ENCODE data around the gene SSR2.

The SSR2 gene

DNA sequence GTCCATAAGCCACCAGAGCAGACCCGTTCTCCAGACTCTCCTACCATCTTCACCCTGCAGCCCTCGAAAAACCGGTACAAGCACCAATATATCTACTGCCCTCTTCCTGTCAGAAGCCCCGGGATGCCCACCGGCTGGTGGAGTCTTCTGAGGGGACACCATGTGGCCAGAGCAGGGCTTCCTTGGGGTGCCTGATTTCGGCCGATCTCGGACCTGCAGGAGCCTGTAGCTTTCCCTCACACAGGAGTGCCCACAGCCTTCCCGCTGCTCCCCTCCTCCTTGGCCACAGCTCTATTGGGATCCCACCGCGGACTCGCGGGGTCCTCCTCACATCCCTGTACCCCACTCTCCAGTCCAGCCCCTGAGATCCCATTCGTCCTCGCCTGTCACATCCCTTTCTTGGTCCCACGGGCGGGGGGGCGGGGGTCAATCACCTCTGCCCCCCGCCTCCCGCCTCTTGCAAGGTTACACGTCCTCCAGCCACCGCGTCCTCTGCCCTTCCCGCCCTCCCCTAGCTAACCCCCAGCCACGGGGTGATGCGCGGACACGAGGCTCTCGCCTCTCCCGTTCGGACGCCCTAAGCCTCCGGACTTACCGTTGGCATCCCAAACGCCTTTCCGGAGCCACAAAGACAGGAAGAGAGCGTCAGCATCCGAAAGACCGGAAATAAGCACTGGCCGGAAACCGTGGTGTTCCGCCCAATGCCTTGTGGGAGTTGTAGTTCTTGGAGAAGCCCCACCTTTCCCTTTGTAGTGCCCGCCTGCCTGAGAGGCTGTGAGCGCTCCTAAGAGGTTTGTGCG is at the start of gene SSR2:
Gene SSR2 (minus strand): TSS at position 659 of the 800 bp plus-strand sequence. CDS start 784 bp downstream, outside the sequence.
- DNase-seq = peak; percentile 86

DNA sequence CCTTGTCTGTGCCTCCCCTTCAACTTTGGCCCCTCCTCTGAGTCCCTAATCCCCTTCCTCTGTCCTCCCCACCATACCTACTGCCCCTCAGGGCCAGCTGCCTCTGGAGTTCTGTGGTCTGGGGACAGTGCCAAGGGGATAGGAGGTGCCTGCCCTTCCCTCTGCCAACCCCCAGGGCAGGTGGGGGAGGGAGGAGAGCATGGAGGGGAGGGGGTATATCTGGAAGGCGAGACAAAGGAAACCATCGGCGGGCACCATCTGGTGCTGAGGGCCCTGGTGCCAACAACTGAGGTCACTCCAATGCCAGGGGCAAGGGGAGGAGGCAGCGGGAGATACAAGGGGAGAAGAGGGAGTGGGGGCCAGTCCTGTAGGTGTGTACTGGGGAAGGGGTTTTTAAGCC is 49.8 kb upstream of the SSR2 start:
- DNase-seq = no peak

DNA sequence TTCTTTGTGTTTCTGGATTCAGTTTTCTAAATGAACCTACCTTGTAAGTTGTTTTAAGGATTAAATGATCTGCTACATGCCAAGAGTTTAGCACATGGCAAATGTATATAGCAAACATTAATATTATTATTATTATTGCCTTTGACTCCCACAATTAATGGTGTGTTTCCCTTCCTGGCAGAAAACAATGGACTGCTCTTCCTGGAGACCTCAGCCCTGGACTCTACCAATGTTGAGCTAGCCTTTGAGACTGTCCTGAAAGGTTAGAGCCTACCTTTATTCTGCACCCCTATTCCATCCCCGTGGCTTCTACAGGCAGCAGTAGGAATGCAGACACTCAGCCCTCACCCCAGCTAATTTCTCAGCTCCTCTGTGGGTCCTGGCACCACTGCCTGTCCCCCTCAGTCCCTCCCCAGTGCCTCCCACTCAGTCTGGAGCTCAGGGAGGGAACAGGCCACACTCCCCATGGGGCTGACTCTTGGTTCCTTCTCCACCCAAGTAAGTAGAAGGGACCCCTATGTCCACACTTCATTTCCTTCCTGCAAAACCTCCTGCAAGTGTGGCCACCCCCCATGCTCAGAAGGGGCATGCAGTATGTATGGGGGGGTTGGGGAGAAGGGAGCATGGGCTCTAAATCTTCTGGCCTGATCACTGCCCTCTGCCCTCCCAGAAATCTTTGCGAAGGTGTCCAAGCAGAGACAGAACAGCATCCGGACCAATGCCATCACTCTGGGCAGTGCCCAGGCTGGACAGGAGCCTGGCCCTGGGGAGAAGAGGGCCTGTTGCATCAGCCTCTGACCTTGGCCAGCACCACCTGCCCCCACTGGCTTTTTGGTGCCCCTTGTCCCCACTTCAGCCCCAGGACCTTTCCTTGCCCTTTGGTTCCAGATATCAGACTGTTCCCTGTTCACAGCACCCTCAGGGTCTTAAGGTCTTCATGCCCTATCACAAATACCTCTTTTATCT is 49.0 kb upstream of the SSR2 start:
- no peak for DNase-seq

DNA sequence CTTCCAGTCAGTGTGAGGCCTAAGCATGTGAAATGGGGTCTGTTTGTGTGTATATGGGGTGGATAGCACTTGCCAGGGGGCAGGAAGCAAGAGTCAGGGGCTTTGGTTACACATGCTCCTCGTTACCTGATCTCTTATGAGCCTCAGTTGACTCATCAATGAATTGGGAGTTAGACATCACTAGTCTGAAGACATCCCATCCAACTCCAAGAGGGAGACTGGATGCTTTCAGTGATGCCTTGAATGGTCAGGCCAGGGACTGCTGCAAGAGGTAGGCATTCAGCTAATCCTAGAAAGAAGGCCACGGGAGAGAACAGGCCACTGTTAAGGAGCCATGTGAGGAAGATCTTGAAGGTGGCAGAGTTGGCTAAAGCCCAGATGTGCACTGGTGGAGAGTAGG is 46.5 kb upstream of the SSR2 start:
- no peak for DNase-seq

DNA sequence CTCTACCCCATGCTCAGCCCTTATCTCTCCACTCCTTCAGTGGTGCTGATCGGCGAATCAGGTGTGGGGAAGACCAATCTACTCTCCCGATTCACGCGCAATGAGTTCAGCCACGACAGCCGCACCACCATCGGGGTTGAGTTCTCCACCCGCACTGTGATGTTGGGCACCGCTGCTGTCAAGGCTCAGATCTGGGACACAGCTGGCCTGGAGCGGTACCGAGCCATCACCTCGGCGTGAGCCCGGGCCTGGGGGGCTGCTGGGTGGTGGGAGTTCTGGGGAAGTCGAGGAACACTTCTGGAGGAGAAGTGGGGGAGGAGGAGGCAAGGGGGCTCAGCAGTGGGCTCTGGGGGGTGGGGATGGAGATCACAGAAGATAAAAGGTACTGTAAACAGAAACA is 45.1 kb upstream of the SSR2 start:
- no peak for DNase-seq

DNA sequence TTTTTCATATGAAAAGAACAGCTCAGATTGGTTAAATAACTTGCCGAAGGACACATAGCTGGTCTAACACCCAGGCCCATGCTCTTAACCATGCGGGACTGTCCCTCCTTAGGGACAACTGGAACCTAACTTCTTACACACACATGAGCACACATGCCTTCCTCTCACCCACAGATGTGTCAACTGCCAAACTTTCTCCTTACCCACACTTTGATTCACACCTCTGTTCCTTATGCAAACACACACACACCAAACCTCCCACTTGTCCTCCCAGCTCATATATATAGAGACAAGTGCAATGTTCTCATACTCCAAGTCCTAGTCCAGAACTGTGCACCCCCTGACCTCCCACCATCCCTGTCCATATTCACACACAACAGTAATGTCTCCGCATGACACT is 44.5 kb upstream of the SSR2 start:
- DNase-seq = no peak

DNA sequence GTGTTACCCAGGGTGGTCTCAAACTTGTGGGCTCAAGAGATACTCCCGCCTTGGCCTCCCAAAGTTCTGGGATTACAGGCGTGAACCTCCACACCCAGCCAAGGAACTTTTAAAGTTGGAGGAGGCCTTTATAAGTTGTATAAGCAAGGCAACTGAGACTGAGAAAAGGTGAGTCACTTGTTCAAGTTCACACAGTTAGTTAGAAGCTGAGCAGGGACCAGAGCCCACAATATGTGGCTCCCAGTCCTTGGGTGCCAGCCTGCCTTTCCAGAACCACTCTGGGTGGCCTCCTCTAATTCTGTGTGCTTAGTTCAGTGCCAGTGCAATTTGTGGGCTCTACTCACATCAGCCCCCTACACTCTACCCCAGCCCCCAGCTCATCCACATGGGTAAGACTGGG is 43.9 kb upstream of the SSR2 start:
- DNase-seq = no peak

DNA sequence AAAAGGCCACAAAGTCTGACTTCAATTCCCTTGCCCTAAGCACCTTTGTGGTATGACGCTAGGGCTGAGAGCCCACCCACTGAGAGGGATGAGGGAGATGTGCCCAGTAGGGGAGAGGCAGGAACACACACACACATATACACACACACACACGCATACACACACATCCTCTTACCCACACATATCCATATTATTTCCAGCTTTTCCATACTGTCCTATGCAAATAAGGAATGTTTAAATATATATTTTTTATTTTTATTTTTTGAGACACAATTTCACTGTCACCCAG is 43.2 kb upstream of the SSR2 start:
- DNase-seq = no peak

DNA sequence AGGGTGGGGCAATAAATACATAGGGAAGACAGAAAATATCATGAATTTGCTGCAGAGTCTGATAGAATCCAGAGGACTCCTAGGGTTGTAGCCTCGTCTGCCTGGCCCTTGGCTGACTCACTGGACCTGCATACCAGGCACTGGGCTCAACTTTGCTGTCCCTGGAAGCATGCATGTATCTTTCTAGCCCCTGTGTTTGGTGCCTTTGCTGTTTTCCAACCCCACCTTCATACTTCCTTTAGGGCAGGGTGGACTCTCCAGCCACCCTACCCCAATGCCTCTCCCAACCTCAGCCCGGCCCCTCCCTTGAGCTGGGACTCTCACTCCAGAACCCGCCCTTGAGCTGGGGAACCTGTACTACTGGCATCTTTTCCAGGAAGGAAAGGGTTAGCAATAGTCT is 41.4 kb upstream of the SSR2 start:
- DNase-seq = no peak

DNA sequence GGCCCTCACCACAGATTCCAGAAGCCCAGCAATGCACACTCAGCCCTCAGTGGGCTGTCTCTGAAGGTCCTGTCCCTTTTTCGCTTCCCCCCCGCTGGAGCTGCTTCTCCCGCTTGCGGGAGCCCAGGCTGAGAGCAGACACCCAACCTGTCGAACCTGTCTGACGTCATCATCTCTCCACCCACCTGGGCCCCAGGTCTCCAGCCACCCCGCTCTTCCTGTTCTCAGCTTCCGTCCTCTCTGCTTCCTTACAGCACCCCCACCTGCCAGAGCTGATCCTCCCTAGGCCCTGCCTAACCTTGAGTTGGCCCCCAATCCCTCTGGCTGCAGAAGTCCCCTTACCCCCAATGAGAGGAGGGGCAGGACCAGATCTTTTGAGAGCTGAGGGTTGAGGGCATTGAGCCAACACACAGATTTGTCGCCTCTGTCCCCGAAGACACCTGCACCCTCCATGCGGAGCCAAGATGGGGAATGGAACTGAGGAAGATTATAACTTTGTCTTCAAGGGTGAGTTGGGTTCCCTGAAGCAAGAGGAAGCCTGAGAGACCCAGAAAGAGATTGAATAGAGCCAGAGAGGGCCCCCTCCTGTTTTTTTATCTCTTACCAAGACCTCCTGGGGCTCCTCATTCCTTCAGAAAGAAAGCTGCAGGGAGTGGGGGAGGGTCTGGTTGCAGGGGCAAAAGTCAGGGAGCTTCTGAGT is 40.3 kb upstream of the SSR2 start, which contains the start of gene RAB25:
Gene RAB25 (plus strand): TSS at position 224 of the 700 bp plus-strand sequence. CDS start 241 bp downstream, at position 465.
- no peak for DNase-seq

DNA sequence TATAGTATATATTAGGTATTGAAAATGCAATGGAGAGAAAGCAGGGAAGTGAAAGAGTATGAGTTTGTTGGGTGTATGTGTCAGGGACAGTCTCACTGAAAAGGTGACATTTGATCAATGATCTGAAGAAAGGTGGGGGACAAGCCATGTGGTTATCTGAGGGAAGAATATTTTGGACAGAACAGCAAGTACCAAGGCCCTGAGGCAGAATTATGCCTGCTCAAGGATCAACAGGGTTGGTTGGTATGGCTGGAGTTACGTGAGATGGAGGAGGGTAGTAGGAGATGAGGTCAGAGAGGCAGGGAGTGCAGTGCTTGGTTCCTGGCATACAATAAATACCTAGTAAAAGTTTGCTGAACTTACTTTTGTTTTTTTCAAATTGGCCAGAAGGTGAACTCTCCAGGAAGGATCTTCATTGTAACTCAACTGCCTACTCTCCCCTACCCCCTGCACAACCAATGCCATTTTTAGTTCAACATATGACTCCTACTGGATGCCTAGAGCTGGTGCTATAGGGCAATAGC is 35.6 kb upstream of the SSR2 start:
- DNase-seq = no peak

DNA sequence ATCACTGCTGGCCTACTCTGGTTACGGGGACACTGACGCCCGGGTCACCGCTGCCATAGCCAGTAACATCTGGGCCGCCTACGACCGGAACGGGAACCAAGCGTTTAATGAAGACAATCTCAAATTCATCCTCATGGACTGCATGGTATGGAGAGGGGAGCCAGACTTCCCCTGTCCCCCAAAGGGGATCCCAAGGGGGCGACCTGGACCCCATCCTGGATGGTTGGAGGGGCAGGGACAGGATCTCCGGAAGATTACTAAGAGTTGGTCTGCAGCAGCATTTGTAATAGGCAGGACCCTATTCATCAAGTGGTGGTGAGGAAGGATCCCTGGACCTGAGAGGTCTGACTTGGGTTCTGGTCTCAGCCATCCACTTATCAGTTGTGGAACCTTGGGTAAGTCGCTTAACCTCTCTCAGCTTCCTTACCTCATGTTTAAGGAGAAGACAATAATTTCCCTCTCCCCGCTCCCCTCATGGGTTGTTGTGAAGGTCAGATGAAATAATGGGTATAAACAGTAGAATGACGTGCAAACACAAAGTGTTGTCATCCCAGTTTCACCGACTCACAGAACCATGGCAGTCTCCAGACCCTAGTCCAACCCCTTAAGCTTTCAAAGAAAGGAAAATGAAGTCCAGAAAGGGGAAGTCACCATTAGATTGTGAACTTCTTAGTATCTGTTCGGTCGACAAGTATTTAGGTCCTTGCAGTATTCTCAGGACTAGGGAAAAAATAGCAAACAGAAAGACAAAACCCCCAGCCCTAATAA is 34.7 kb upstream of the SSR2 start:
- DNase-seq = no peak

DNA sequence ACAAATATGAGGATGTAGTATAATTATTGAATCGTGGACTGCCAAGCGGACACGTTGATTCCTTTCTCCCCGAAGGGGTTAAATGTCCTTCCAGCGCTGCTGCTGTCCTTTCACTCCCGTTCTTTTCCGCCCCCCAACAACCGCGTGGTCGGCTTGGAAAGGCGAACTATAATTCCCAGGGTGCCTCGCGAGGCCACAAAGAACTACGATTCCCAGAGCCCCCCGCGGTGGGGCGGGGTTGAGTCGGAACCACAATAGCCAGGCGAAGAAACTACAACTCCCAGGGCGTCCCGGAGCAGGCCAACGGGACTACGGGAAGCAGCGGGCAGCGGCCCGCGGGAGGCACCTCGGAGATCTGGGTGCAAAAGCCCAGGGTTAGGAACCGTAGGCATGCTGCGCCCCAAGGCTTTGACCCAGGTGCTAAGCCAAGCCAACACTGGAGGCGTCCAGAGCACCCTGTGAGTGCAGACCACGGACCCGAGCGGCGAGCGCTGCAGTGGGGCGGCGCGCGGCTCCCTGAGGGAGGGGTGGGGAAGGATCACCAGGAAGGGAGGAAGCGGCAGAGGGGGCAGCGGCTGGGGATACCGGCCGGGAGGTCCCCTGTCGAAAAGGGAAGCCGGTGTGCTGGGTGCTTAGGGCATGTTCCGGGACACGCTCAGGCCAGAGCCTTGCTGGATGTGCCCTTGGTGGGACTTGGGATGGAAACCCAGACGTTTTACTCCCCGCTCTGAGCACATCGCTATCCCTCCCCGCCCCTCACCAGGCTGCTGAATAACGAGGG is 33.9 kb upstream of the SSR2 start, which contains the start of gene LAMTOR2:
Gene LAMTOR2 (plus strand): TSS at position 283 of the 781 bp plus-strand sequence. CDS start 108 bp downstream, at position 391.
- DNase-seq = peak; percentile 98

DNA sequence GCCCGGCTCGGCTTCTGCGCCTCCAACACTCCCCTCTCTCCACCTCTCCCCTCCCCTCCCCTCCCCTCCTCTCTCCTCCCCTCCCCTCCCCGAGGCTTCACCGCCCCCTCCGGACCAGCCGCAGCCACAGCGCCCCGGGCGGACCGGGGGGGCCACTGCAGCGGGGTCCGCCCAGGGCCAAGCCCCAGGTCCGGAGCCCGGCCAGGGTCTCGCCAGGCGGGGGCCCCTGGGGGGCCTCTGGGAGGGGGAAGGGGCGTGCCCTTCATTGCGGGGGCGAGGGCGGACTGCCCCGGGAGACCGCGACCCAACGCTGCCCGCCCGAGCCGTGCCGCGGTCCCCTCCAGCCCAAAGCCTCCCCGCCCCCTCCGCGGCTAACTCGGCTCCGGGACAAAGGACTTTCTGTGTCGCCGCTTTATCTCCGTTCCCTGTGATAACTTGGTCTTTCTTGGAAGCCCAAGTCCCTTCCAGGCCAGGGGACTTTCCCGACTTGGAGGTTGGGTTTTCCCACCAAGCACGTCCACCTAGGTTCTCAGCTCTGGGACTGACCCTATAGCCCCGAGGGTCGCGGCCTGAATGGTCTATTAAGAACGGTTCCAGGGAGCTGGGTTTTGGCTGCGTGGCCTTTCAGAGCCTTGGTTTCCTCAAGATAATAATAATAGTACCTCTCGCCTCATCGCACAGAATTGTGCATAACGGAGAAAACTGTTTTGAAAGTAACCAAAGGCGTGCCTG is 33.2 kb upstream of the SSR2 start, which contains the start of gene UBQLN4:
Gene UBQLN4 (minus strand): TSS at position 31 of the 732 bp plus-strand sequence. CDS start 97 bp downstream, outside the sequence.
- DNase-seq = peak; percentile 87

DNA sequence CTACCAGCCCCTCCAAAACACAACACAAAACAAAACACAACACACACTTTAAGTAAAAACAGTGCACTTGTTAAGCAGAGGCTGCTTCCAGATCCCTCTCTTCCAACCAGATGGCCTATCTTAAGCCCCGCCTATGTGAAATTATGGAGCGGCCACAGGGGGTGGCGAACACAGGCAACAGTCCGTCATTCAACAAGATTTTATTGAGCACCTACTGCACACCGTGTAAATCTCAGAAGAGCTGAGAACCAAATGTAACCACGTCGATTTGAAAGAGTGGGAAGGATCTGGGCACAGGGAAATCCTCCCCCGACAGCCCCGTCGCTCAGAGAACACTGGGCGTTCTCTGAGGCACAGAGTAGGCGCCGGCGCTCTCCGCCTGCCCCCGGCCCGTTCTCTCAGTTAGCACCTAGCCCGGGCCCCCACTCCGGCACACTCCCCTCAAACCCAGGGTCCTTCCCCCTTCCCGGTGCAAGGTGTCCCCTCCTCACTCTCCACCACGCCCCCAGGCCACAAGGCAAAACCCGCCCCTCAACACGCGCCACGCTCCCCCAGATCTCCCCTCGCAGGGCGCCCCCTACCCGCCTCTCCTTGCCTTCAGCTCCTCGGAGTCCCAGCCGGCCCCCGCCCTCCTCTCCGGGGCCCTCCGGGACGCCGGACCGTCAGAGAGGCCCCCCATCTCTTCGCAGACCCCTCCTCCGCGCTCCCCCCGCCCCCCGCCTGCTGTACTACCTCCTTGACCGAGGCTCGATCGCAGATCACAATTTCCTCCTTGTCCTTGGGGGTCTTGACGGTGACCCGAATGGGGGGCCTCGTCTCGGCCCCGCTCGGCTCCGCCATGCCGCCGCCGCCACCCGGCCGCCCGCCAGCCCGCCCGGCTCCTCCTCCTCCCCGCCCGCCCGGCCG is 32.4 kb upstream of the SSR2 start:
- peak; percentile 83 for DNase-seq

DNA sequence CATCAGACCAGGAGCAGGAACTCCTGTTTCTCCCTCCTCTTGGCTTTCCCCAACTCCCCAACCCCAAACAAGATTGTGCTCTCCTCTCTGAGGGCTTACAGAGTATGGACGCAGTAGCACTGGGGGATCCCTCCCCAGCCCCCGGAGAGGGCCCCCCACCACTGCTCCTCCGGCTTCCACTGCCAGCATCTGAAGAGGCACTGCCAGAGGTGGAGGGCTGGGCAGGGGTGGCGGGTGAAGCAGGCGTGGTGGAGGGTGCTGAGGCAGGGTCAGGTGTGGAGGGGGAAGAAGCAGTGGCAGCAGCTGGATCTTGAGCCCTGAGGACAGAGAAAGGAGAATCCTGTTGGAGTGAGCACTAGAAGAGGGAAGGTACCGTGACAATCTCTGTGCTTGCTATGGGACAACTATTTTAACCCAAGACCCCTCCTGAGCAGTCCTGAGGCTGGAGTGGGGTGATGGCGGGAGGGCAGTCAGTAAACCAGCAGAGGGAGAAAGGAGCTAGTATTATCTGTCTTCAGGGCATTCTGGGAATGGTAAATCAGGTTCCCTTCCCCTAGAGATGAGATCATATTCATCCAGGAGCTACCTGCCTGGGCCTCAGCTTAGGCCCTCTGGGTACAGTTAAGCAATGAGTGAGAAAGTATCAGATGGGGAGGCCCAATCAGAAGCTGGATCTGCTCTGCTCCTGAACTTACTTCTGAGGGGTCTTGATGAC is 30.4 kb upstream of the SSR2 start:
- no peak for DNase-seq

DNA sequence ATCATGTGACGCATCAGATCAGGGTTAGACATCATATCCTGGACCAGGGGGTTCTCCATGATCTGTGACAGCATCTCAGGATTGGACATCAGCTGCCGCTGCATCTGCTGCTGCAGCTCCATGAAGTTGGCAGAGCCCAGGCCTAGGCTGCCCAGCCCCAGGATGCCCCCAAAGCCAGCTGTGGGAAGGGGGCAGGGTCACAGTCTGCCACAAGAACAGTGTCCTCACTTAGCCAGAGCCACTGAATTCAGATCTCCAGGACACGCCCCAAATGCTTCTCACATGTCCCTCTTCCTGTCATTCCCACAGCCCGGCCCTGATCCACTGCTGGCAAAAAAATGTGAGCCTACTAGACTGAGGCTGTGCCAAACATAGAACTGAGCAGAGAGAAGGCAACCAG is 29.6 kb upstream of the SSR2 start:
- no peak for DNase-seq

DNA sequence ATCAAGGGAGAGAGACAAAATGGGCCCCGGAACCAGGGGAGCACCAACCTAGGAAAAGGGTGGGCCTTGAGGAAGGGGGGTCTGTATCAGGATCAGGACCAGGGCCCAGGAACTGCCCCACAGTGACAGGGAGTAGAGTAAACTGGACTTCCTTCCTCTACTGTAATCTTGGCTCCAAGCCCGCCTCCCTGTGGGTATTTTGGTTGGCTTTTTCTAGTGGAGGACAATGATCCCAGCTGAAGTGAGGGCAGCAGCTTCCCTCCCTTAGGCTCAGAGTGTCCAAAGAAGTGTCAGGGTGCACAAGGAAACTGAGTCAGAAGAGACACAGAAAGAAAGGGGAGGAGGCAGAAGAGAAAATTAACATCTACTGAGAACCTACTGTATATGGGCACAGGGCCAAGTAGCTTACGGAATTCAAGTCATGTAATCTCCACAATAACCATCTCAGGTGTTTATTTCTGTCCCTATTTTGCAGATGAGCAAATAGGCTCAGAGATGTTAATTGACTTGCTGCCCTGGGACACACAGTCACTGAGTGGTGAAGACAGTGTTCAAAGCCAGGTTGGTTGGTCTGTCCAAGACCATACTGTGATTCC is 28.0 kb upstream of the SSR2 start:
- no peak for DNase-seq
